Measurements from ENCODE around the gene GLT8D1.

DNA sequence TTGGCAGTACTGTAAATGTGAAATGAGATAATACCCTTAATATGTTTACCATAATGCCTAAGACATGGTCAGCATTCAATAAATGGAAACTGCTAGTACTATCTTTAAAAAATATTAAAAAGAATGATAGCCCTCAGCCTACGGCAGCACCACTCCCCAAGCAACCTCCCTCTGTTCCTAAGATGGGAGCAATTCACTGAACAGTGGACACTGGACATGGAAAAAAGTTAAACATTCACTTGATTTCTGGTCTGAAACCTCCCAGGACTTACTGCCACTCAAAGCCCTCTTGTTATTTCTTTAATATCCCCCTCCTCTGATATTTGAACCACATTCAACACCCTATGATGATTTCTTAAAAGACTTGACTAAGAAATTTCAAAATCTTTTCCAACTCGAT, 38.1 kb upstream of the GLT8D1 start:
- no peak for TF ChIP-seq GATA2 (IDR thresholded peaks at IDR 0.05; ENCODE audit: low read depth, low read length)
- no peak for TF ChIP-seq GATA3 (IDR thresholded peaks at IDR 0.05; ENCODE audit: low read depth, low read length)
